ENCODE measurements around the gene FBXO24. TPM values are rescaled to one million over a fixed set of nuclear protein-coding genes. Genes with fewer than 3 reads are reported as not detected.

FBXO24 gene
- total and polyA plus RNA-seq, 10 of the 15 experiments (the other 5 are each of a cell fraction or from before 2014, with no cell fraction given) = 0.11 to 0.96 (median 0.27) TPM; not detected in 4

DNA sequence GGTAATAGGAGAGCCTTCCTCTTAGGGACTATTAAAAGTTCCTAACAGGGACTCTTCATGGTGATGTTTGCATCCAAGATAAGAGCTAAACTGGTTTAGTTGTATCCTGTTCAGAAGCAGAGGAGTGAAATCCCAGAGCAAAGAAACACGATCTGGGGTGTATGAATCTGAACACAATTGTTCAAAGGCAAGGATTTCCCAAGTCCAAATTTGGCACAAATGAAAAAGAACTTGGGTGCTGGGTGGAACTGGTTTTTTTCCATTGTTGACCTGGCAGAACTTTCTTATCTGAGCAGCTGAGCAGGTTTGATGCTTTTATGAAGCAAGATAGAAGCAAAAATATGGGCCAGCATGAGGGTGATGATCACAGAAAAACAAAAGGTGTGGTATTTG lies 41.2 kb upstream of the FBXO24 start:
- in situ Hi-C loops (cut with MboI) = no loop called here

More for the DNA sequence above, 41.2 kb upstream of the FBXO24 start:
- CTCF ChIA-PET = interaction anchor here (0.6 to 7.9 kb wide), 10 partner anchors 10 to 148 kb away, joined by 3 to 101 read pairs (median 3); no protein-coding TSS in a partner anchor
- peaks cover 80% of the 10 kb centered on the region for H3K79me2 ChIP-seq (ENCODE audit: control insufficient read depth, insufficient read depth, low read length)
- TSS peak; percentile 71 for BruUV-seq (replicated peaks)
- ATAC-seq (no peak), FAIRE-seq (no peak), DNase-seq (ENCODE audit: low read depth, low spot score) (no peak)
- peak overlapping the region; percentile 52 for H3K9ac ChIP-seq (ENCODE audit: control insufficient read depth, insufficient read depth, low read length)
- H3K4me2 ChIP-seq (ENCODE audit: control insufficient read depth, insufficient read depth) = peak overlapping the region; percentile 88
- no peak overlapping the region for H2AFZ ChIP-seq (ENCODE audit: control insufficient read depth, low read depth, low read length)
- H3K36me3 ChIP-seq (ENCODE audit: control insufficient read depth in 2 of 2, insufficient read depth in 2 of 2, low read length in 1 of 2) = peaks cover 0 to 12% of the 10 kb centered on the region in 2 experiments; a peak in 3 of 4 replicates
- POLR2A ChIA-PET = interaction anchor here (0.6 to 7.1 kb wide), 10 partner anchors 10 to 598 kb away, joined by 3 to 47 read pairs (median 4); partner anchors contain the start of genes FBXO24, LRCH4, MOSPD3 and TSC22D4
- H3K9me3 ChIP-seq (replicated peaks; ENCODE audit: control insufficient read depth, insufficient read depth, low read length) = no peaks in the 10 kb centered on the region
- 0 out of 2 replicates have a peak, but pooled peaks have one; percentile 11 for TF ChIP-seq ASH2L (IDR thresholded peaks at IDR 0.05; ENCODE audit: borderline replicate concordance, low read depth)
- no peak for TF ChIP-seq EGR1 (IDR thresholded peaks at IDR 0.05; ENCODE audit: borderline replicate concordance in 1 of 2, low read depth in 2 of 2, low read length in 2 of 2)
- TF ChIP-seq CBX3 (IDR thresholded peaks at IDR 0.05; ENCODE audit: borderline replicate concordance, low read depth) = no peak
- TF ChIP-seq MYC (IDR thresholded peaks at IDR 0.05; ENCODE audit: insufficient read depth, insufficient read length, insufficient replicate concordance, low read length, severe bottlenecking) = no peak
- no peak for TF ChIP-seq BRCA1 (IDR thresholded peaks at IDR 0.05; ENCODE audit: low read depth, low read length)
- TF ChIP-seq, protein P1, sequence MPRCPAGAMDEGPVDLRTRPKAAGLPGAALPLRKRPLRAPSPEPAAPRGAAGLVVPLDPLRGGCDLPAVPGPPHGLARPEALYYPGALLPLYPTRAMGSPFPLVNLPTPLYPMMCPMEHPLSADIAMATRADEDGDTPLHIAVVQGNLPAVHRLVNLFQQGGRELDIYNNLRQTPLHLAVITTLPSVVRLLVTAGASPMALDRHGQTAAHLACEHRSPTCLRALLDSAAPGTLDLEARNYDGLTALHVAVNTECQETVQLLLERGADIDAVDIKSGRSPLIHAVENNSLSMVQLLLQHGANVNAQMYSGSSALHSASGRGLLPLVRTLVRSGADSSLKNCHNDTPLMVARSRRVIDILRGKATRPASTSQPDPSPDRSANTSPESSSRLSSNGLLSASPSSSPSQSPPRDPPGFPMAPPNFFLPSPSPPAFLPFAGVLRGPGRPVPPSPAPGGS (IDR thresholded peaks at IDR 0.05; ENCODE audit: borderline replicate concordance, insufficient read depth, low read depth, low read length, poor library complexity, severe bottlenecking) = no peak
- no peak for TF ChIP-seq SREBF1 (IDR thresholded peaks at IDR 0.05; ENCODE audit: low read length)
- intact Hi-C loops (cut with micrococcal nuclease; ENCODE audit: unreplicated experiment) = loop anchor here (5.0 to 10.0 kb wide), 2 partner anchors 68 to 180 kb away; partner anchors contain the start of gene TSC22D4
- H3K4me3 ChIP-seq = peak overlapping the region; percentile 56
- 3% methylated on average over 1 of the region's 1 CpG for WGBS (ENCODE audit: insufficient coverage, insufficient replicate concordance, low lambda C conversion rate, missing lambda C conversion rate)
- SMC1A ChIA-PET (ENCODE audit: uncharacterized antibody, unreplicated experiment) = interaction anchor here (0.8 to 10.6 kb wide), 10 partner anchors 9 to 148 kb away, joined by 3 to 127 read pairs (median 5); partner anchors contain the start of gene TSC22D4
- RAD21 ChIA-PET (ENCODE audit: unreplicated experiment) = interaction anchor here (1.1 to 11.5 kb wide), 8 partner anchors 14 to 75 kb away, joined by 4 to 90 read pairs (median 8); partner anchors contain the start of genes FBXO24, LRCH4 and TSC22D4
- H3K4me1 ChIP-seq (ENCODE audit: control insufficient read depth, insufficient read depth, low read length) = peaks cover 71% of the 10 kb centered on the region
- H3K27me3 ChIP-seq (replicated peaks in 1 of 2; ENCODE audit: control insufficient read depth in 2 of 2, insufficient read depth in 2 of 2, low read length in 1 of 2) = no peaks in the 10 kb centered on the region
- H4K20me1 ChIP-seq (ENCODE audit: control insufficient read depth, insufficient read depth) = no peaks in the 10 kb centered on the region
- H3K27ac ChIP-seq (ENCODE audit: control insufficient read depth, insufficient read depth) = peak overlapping the region; percentile 99

Measured in GM12878 (cell line).